Type B pancreatic cell (in vitro differentiated cells): ENCODE data around the gene LMAN2. TPM values are rescaled to one million over a fixed set of nuclear protein-coding genes. Genes with fewer than 3 reads are reported as not detected.

Experiments
- DNase-seq: peaks from one replicate; pipeline ENCODE4 v3.0.0; 2021; ENCODE audit warnings: mixed read lengths; ENCODE audit not compliant: unreplicated experiment; ENCODE audit errors: extremely low spot score
- H3K27ac Mint-ChIP-seq: 2 replicates; pipeline ENCODE4 v1.8.0; 2021; ENCODE audit warnings: mild to moderate bottlenecking, mixed read lengths
- H3K27me3 Mint-ChIP-seq: 2 replicates; pipeline ENCODE4 v1.8.0; 2021; ENCODE audit warnings: mixed read lengths
- H3K36me3 Mint-ChIP-seq: 2 replicates; pipeline ENCODE4 v1.8.0; 2021; ENCODE audit warnings: mixed read lengths
- H3K4me1 Mint-ChIP-seq: one replicate; pipeline ENCODE4 v1.8.0; 2021; ENCODE audit warnings: mixed read lengths; ENCODE audit not compliant: unreplicated experiment
- H3K4me3 Mint-ChIP-seq: 2 replicates; pipeline ENCODE4 v1.8.0; 2021; ENCODE audit warnings: mild to moderate bottlenecking, mixed read lengths
- H3K9me3 Mint-ChIP-seq: 2 replicates; pipeline ENCODE4 v1.8.0; 2021; ENCODE audit warnings: mixed read lengths
- total RNA-seq: library from RNA; stranded (reverse); gene quantifications from 2 replicates; pipeline ENCODE4 v1.2.1, GENCODE V29; 2021; ENCODE audit warnings: low replicate concordance
- TF ChIP-seq, protein P1 (sequence below): fragments of 200-600 bp; sonication (generic); conservative IDR thresholded peaks from 2 replicates; pipeline ENCODE4 v1.5.0; 2021; ENCODE audit warnings: antibody characterized with exemption, mild to moderate bottlenecking

Gene LMAN2
- total RNA-seq, 1 donor from 2014 or later: 102 TPM

DNA sequence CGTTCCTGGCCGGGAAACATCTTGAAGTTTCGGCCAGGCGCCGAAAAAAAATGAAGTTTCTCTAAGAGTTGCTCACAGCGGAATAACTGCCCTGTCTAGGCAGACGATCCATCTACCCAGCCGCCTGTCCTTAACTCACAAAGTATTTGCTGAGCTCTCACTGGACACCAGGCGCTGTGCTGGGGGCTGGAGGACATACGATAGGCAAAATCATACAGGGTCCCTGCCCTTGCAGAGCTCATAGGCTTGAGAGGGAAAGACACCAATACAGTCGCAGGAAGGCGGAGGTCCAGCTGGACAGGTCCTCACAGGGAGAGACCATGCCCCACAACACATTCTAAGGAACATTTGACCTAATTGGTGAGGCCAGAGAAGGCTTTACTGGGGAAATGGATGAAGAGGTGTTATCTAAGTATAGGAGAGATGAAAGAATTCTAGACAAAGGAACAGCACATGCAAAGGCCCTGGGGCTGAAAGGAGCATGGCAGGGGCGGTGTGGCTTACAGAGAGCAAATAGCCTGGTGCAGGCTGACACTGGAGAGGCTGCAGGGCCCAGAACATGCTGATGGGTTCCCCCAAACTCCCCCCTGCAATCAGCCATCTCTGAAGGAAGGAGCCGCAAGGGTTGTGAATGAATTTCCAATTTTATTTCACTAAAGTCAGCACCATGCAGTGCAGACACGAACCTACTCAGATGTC is 37.8 kb downstream of the LMAN2 start:
- no peak for DNase-seq
- Mint-ChIP-seq H3K36me3 (peaks cover 5% of the 10 kb centered on the region), H3K27ac (no peak overlapping the region), H3K9me3 (no peaks in the 10 kb centered on the region), H3K27me3 (no peaks in the 10 kb centered on the region), H3K4me1 (peaks cover 9% of the 10 kb centered on the region), H3K4me3 (peak overlapping the region; percentile 22)
- TF ChIP-seq, protein P1, sequence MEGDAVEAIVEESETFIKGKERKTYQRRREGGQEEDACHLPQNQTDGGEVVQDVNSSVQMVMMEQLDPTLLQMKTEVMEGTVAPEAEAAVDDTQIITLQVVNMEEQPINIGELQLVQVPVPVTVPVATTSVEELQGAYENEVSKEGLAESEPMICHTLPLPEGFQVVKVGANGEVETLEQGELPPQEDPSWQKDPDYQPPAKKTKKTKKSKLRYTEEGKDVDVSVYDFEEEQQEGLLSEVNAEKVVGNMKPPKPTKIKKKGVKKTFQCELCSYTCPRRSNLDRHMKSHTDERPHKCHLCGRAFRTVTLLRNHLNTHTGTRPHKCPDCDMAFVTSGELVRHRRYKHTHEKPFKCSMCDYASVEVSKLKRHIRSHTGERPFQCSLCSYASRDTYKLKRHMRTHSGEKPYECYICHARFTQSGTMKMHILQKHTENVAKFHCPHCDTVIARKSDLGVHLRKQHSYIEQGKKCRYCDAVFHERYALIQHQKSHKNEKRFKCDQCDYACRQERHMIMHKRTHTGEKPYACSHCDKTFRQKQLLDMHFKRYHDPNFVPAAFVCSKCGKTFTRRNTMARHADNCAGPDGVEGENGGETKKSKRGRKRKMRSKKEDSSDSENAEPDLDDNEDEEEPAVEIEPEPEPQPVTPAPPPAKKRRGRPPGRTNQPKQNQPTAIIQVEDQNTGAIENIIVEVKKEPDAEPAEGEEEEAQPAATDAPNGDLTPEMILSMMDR: no peak

DNA sequence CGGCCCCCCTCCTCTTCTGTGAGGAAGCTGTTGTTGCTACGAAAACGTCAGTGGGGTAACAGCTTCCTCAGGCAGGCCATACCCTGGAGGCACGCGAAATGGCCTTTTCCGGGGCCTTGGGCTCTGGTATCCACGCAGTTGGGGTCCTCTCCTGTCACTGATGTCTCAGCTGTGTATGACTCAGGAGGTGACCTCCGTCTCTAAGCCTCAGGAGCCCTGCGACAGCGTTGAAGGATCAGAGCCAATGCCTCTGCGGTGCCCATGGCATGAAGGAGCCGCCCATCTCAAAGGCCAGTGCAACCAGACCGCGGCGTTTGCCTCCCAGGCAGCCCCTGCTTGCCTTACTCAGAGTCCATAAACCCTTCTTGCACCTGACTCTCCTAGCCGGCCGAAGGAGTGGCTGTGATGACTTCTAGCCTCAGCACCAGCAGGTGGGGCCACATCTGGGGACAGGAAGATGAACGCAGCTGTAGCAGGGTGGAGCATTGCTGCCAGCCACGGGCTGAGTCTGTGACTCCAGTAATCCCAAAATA is 38.8 kb downstream of the LMAN2 start:
- Mint-ChIP-seq H3K27ac (peak overlapping the region; percentile 84), H3K36me3 (peaks cover 5% of the 10 kb centered on the region), H3K27me3 (no peaks in the 10 kb centered on the region), H3K4me1 (peaks cover 9% of the 10 kb centered on the region), H3K9me3 (no peaks in the 10 kb centered on the region), H3K4me3 (peak overlapping the region; percentile 86)
- TF ChIP-seq, protein P1: no peak
- DNase-seq: peak; percentile 75

DNA sequence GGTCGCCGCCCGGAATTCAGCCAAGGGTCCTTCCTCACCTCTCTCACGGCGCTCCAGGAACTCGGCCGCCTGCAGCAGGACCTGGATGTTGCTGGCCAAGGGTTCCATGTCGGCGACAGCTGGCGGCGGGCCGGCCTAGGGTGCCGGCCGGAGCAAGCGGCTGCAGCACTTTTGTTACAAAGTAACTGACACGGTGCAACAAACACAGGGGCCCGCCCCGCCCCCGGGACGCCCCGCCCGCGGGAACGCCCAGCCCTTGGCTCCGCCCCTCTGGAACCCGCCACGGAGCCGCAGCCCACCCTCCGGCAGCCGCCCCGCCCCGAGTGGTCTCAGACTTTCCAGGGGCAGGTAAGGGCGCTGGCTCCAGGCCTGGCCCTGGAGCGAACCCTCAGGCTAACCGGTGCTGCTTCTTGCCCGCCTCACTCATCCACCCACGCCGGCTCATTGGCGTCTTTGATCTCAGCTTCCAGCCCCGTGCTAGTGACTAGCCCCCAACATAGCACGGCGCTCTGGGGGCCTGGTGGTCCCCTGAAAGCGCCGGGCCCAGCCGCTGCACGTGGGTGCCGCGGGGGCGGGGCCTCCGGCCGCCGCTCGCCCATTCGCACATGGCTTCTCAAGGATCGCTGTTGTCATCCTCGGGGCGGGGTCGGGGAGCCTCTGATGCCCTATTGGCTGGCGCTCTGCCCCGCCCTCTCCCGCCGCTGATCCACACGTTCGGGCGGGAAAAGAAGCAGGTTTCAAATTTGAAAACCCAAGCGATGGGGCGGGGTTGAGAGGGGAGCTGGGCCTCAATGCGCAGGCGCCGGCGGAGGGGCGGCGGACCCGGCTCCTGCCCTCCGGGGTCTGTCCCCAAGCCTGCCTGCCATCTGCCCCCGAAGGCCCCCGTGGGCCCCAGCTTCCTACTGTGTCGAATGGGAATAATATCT is 39.5 kb downstream of the LMAN2 start, which contains the start of gene MXD3:
Gene MXD3 (minus strand): TSS at position 176 of the 926 bp plus-strand sequence. CDS start 68 bp downstream, at position 108.
- Mint-ChIP-seq H3K36me3 (peaks cover 5% of the 10 kb centered on the region), H3K27me3 (no peaks in the 10 kb centered on the region), H3K4me1 (peaks cover 10% of the 10 kb centered on the region), H3K4me3 (peak within 1 kb of the TSS; percentile 90), H3K27ac (peak within 1 kb of the TSS; percentile 84), H3K9me3 (no peaks in the 10 kb centered on the region)
- TF ChIP-seq, protein P1: no peak
- peak; percentile 96 for DNase-seq

DNA sequence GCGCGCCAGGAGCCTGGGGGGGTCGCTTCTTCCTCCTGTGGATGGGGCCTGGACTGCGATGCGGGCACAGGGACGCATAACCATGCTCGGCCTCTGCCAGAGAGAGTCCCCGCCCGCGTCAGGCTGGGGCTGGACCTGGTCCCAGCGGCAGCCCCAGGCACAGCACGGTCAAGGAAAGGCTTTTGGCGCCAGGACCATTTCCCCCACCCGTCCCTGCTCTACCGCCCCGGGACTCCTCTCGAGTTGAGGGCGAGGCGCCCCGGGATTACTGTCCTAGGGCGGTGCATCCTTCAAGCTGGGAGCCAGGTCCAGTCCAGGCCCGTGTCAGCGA is 40.1 kb downstream of the LMAN2 start:
- no peaks in the 10 kb centered on the region for H3K9me3 Mint-ChIP-seq
- H3K36me3 Mint-ChIP-seq: peaks cover 9% of the 10 kb centered on the region
- H3K27me3 Mint-ChIP-seq: no peaks in the 10 kb centered on the region
- TF ChIP-seq, protein P1: no peak
- peaks cover 13% of the 10 kb centered on the region for H3K4me1 Mint-ChIP-seq
- no peak overlapping the region for H3K27ac Mint-ChIP-seq
- peak overlapping the region; percentile 86 for H3K4me3 Mint-ChIP-seq
- DNase-seq: no peak

DNA sequence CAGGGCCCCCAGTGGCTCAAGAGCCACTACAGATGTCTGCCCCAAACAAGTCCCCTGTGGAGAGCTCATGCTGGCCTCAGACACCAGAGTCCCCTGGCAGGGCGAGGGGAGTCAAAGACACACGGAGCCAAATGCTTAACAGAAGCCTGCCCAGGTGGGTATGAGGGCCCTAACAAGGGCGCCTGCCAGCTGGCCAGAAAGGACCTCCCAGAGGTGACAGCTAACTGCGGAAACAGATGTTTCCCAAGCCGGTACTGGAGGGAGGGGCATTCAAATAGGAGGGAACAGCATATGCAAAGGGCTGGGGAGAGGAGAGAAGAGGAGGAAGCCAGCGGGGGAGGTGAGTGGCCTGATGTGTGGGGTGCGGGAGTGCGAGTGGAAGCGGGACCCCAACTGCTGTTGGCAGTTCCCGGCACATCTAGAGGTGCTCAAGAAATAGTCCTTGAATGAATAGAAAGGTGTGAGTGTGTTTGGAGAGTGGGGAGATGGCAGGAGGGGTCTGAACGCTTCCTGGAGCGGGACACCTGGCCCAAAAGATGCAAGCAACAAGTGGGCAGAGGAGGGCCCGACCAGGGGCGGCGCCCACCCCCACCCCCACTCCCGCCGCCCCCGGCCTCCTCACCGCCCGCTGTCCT is 40.6 kb downstream of the LMAN2 start:
- Mint-ChIP-seq H3K36me3 (peaks cover 7% of the 10 kb centered on the region), H3K27ac (peak overlapping the region; percentile 81), H3K4me3 (peak overlapping the region; percentile 90), H3K27me3 (no peaks in the 10 kb centered on the region), H3K9me3 (no peaks in the 10 kb centered on the region), H3K4me1 (peaks cover 16% of the 10 kb centered on the region)
- DNase-seq: no peak
- TF ChIP-seq, protein P1: no peak
